Measurements from ENCODE around the gene VSNL1. TPM values are rescaled to one million over a fixed set of nuclear protein-coding genes. Genes with fewer than 3 reads are reported as not detected.

Gene VSNL1
- total RNA-seq, 1 experiment from 2014 or later = not detected

GRCh38 chr2:17579605-17580318 is 39.3 kb downstream of the VSNL1 start:
- Histone ChIP-seq H3K36me3 (ENCODE audit: low read depth, low read length) (no peaks in the 10 kb centered on the region), H2AFZ (ENCODE audit: low read length) (no peak overlapping the region; the same call in 1 of the 2 replicates), H3K9ac (ENCODE audit: low read length) (peak overlapping the region; percentile 4; the same call in 1 of the 2 replicates), H3K9me2 (replicated peaks; ENCODE audit: low read length) (no peaks in the 10 kb centered on the region), H3K4me3 (ENCODE audit: low read length) (no peak overlapping the region), H3K9me3 (ENCODE audit: low read length) (no peaks in the 10 kb centered on the region), H3K27ac (ENCODE audit: low read length) (peak overlapping the region; percentile 32), H3K4me1 (ENCODE audit: insufficient read depth, low read length) (0 out of 2 replicates have a peak, but pooled peaks cover 7% of the 10 kb centered on the region), H3K79me2 (ENCODE audit: low read length) (no peaks in the 10 kb centered on the region), H3F3A (ENCODE audit: low read length, unreplicated experiment) (no peaks in the 10 kb centered on the region), H4K20me1 (ENCODE audit: low read length) (no peaks in the 10 kb centered on the region), H3K27me3 (ENCODE audit: low read length) (no peaks in the 10 kb centered on the region), H3K4me2 (ENCODE audit: low read length) (peak overlapping the region; percentile 61; the same call in 1 of the 2 replicates)
- ChIA-PET CTCF (no interaction called here), POLR2A (ENCODE audit: unreplicated experiment) (no interaction called here)
- TF ChIP-seq EZH2 (IDR thresholded peaks at IDR 0.05; ENCODE audit: low read length, unreplicated experiment) (no peak), EZH2phosphoT487 (IDR thresholded peaks at IDR 0.05; ENCODE audit: borderline replicate concordance, low read length) (no peak)
- TF ChIP-seq, protein P1, sequence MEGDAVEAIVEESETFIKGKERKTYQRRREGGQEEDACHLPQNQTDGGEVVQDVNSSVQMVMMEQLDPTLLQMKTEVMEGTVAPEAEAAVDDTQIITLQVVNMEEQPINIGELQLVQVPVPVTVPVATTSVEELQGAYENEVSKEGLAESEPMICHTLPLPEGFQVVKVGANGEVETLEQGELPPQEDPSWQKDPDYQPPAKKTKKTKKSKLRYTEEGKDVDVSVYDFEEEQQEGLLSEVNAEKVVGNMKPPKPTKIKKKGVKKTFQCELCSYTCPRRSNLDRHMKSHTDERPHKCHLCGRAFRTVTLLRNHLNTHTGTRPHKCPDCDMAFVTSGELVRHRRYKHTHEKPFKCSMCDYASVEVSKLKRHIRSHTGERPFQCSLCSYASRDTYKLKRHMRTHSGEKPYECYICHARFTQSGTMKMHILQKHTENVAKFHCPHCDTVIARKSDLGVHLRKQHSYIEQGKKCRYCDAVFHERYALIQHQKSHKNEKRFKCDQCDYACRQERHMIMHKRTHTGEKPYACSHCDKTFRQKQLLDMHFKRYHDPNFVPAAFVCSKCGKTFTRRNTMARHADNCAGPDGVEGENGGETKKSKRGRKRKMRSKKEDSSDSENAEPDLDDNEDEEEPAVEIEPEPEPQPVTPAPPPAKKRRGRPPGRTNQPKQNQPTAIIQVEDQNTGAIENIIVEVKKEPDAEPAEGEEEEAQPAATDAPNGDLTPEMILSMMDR (conservative IDR thresholded peaks at IDR 0.05; ENCODE audit: low read depth, low read length) = no peak
- DNase-seq (no peak), ATAC-seq (no peak)
- intact Hi-C loops (cut with micrococcal nuclease) = no loop called here
- BruUV-seq (replicated peaks) = no TSS peak

DNA sequence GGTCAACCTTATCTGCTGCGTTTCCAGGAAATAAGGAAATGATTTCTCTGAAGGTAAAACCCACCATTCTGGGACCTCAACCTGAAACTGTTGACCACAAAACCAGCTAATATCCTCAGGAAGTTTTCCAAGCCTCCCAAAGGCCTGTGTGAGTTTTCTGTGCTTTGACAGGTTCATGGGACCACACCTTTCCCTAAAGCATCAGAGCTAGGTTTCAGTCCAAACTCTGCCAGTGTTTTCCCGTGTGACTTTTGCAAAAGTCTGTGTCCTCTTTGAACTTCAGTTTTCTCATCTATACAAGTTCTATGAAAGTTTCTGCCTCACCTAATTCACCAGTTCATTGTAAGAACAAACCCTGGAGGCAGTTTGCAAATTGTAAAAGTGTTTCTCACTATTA is 39.8 kb downstream of the VSNL1 start:
- Histone ChIP-seq H3K9ac (ENCODE audit: low read length) (peak overlapping the region; percentile 4; the same call in 1 of the 2 replicates), H3F3A (ENCODE audit: low read length, unreplicated experiment) (no peaks in the 10 kb centered on the region), H3K27ac (ENCODE audit: low read length) (peak overlapping the region; percentile 32), H3K36me3 (ENCODE audit: low read depth, low read length) (no peaks in the 10 kb centered on the region), H4K20me1 (ENCODE audit: low read length) (no peaks in the 10 kb centered on the region), H2AFZ (ENCODE audit: low read length) (peak overlapping the region; percentile 60), H3K9me2 (replicated peaks; ENCODE audit: low read length) (no peaks in the 10 kb centered on the region), H3K4me3 (ENCODE audit: low read length) (peak overlapping the region; percentile 49), H3K4me2 (ENCODE audit: low read length) (peak overlapping the region; percentile 61), H3K4me1 (ENCODE audit: insufficient read depth, low read length) (0 out of 2 replicates have a peak, but pooled peaks cover 7% of the 10 kb centered on the region), H3K9me3 (ENCODE audit: low read length) (no peaks in the 10 kb centered on the region), H3K27me3 (ENCODE audit: low read length) (no peaks in the 10 kb centered on the region), H3K79me2 (ENCODE audit: low read length) (no peaks in the 10 kb centered on the region)
- intact Hi-C loops (cut with micrococcal nuclease) = no loop called here
- ATAC-seq = no peak
- TF ChIP-seq, protein P1 (conservative IDR thresholded peaks at IDR 0.05; ENCODE audit: low read depth, low read length) = no peak
- TF ChIP-seq EZH2phosphoT487 (IDR thresholded peaks at IDR 0.05; ENCODE audit: borderline replicate concordance, low read length) (no peak), EZH2 (IDR thresholded peaks at IDR 0.05; ENCODE audit: low read length, unreplicated experiment) (no peak)
- DNase-seq = no peak
- POLR2A ChIA-PET (ENCODE audit: unreplicated experiment) = no interaction called here
- CTCF ChIA-PET = no interaction called here
- no TSS peak for BruUV-seq (replicated peaks)

DNA sequence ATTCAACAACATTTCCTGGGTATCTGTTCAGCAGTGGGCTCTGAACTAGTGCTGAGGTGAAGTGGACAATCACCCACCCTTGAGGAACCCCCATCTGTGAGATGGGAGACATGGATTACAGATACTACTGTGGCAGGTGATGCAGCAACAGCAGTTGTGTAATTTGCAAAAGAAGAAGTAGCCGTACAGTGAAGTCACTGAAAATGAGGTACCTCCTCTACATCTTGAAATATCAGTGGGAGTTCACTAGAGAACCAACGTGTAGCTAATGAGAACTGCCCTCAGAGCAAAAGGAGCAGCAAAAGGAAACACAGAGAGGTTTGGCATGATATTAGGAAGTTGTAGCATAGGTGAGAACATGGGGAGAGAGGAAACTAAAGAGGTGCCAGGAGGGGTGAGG is 41.3 kb downstream of the VSNL1 start:
- Histone ChIP-seq H4K20me1 (ENCODE audit: low read length) (no peaks in the 10 kb centered on the region), H3K9ac (ENCODE audit: low read length) (no peak overlapping the region), H3F3A (ENCODE audit: low read length, unreplicated experiment) (no peaks in the 10 kb centered on the region), H3K4me1 (ENCODE audit: insufficient read depth, low read length) (0 out of 2 replicates have a peak, but pooled peaks cover 7% of the 10 kb centered on the region), H3K79me2 (ENCODE audit: low read length) (no peaks in the 10 kb centered on the region), H3K9me3 (ENCODE audit: low read length) (no peaks in the 10 kb centered on the region), H3K36me3 (ENCODE audit: low read depth, low read length) (no peaks in the 10 kb centered on the region), H3K9me2 (replicated peaks; ENCODE audit: low read length) (no peaks in the 10 kb centered on the region), H3K4me2 (ENCODE audit: low read length) (no peak overlapping the region), H3K27me3 (ENCODE audit: low read length) (no peaks in the 10 kb centered on the region), H3K4me3 (ENCODE audit: low read length) (no peak overlapping the region), H3K27ac (ENCODE audit: low read length) (no peak overlapping the region), H2AFZ (ENCODE audit: low read length) (no peak overlapping the region)
- ChIA-PET CTCF (no interaction called here), POLR2A (ENCODE audit: unreplicated experiment) (no interaction called here)
- intact Hi-C loops (cut with micrococcal nuclease) = no loop called here
- TF ChIP-seq EZH2phosphoT487 (IDR thresholded peaks at IDR 0.05; ENCODE audit: borderline replicate concordance, low read length) (no peak), EZH2 (IDR thresholded peaks at IDR 0.05; ENCODE audit: low read length, unreplicated experiment) (no peak)
- TF ChIP-seq, protein P1 (conservative IDR thresholded peaks at IDR 0.05; ENCODE audit: low read depth, low read length) = no peak
- ATAC-seq = no peak
- DNase-seq = no peak
- BruUV-seq (replicated peaks) = no TSS peak
